Spleen (tissue), 11 donors: ENCODE measurements around the gene ZDHHC14. TPM values are rescaled to one million over a fixed set of nuclear protein-coding genes. Genes with fewer than 3 reads are reported as not detected.
"Not testable (repeated sequence)": the region's sequence is repeated elsewhere in the genome, so short reads cannot be mapped to it uniquely, and the experiment has no call there.

Experiments used
- DNase-seq: peaks from one replicate; pipeline ENCODE4 v3.0.0-alpha.2; 2020
- H3K27ac ChIP-seq, 8 donors: fragments of 200-600 bp; sonication (generic) in 7 of 8; 1 replicate in 4 of 8; 2 replicates in 4 of 8; pipeline versions ENCODE4 v1.5.0 to v1.8.0; 2016 to 2021; ENCODE audit warnings: inconsistent platforms in 4 of 8, mild to moderate bottlenecking in 4 of 8, moderate library complexity in 1 of 8
- H3K27me3 ChIP-seq, 7 donors: fragments of 200-600 bp; sonication (generic) in 6 of 7; replicated peaks in 1 of 7; 1 replicate in 4 of 7; 2 replicates in 3 of 7; pipeline versions ENCODE4 v1.5.0 to v1.8.0; 2016 to 2021; ENCODE audit warnings: inconsistent platforms in 3 of 7, mild to moderate bottlenecking in 1 of 7
- H3K36me3 ChIP-seq, 6 donors: fragments of 200-600 bp; sonication (generic) in 5 of 6; 1 replicate in 4 of 6; 2 replicates in 2 of 6; pipeline versions ENCODE4 v1.5.0 to v1.8.0; 2016 to 2021; ENCODE audit warnings: inconsistent platforms in 2 of 6
- H3K4me1 ChIP-seq, 6 donors: fragments of 200-600 bp; sonication (generic) in 5 of 6; 1 replicate in 3 of 6; 2 replicates in 3 of 6; pipeline versions ENCODE4 v1.5.0 to v1.8.0; 2016 to 2021; ENCODE audit warnings: inconsistent platforms in 3 of 6
- H3K4me3 ChIP-seq, 8 donors: fragments of 200-600 bp; sonication (generic) in 7 of 8; 1 replicate in 4 of 8; 2 replicates in 4 of 8; pipeline versions ENCODE4 v1.5.0 to v1.8.0; 2016 to 2021; ENCODE audit warnings: inconsistent platforms in 4 of 8, mild to moderate bottlenecking in 4 of 8, moderate library complexity in 2 of 8
- H3K9me3 ChIP-seq, 8 donors: fragments of 200-600 bp; sonication (generic) in 7 of 8; 1 replicate in 4 of 8; 2 replicates in 4 of 8; pipeline versions ENCODE4 v1.5.0 to v1.8.0; 2016 to 2021; ENCODE audit warnings: inconsistent platforms in 4 of 8
- POLR2A ChIP-seq, 3 donors: fragments of 450-650 bp; IDR thresholded peaks; one replicate each; pipeline ENCODE4 v1.5.1; 2017; ENCODE audit warnings: antibody characterized with exemption in 3 of 3, mild to moderate bottlenecking in 1 of 3
- POLR2AphosphoS5 ChIP-seq, 3 donors: sonication (generic); formaldehyde crosslinking; IDR thresholded peaks; one replicate each; pipeline ENCODE4 v1.5.1; 2017; ENCODE audit warnings: antibody characterized with exemption in 3 of 3
- WGBS, 5 donors: extraction: QIAGEN DNeasy Blood & Tissue Kit in 3 of 5; methylation state at CpG; one replicate each; pipeline versions ENCODE4 v1.1.5 to v1.1.7; 2013 to 2018; 5-methylcytosine and 5-hydroxymethylcytosine counted together
- intact Hi-C: fragments of 100-400 bp; cut with DNase I; formaldehyde crosslinking; loops from one replicate; pipeline ENCODE4 v1.15.0; 2023; ENCODE audit warnings: low total_unique reads
- polyA plus RNA-seq, 3 donors: library from polyadenylated mRNA; stranded (reverse); fragments of 200-250 nt; gene quantifications; one replicate each; pipeline ENCODE4 v1.2.1, GENCODE V29; 2013
- total RNA-seq, 7 donors: library from RNA; depleted of rRNA in 3 of 7; stranded (reverse); fragments of >200 nt in 3 of 7; fragmentation: NEBNext Ultra II Directional in 4 of 7; extraction: Animal tissue kit (Norgen Biotek cat#: 25700) in 4 of 7; gene quantifications; one replicate each; pipeline versions ENCODE4 v1.1.0 to v1.2.1, GENCODE V29; 2016 to 2021
- TF ChIP-seq, protein P1 (sequence below), 11 experiments: fragments of 200-600 bp in 7 of 11; fragments of 450-650 bp in 4 of 11; sonication (generic) in 4 of 11; IDR thresholded peaks in 8 of 11; conservative IDR thresholded peaks in 3 of 11; 1 replicate in 7 of 11; 2 replicates in 4 of 11; pipeline versions ENCODE4 v1.4.0 to v1.8.0; 2016 to 2021; ENCODE audit warnings: antibody characterized with exemption in 11 of 11, inconsistent platforms in 4 of 11, mild to moderate bottlenecking in 1 of 11
- donor health status: healthy with polysubstance abuse.
- donor health status: DM: no; HTN: no; CAD: no; lungs with moderate emphysema.
- donor health status: DM: no; HTN: no; CAD: no.
- donor health status: Bipolar disorder and iron deficiency.
- donor health status: healthy.
- donor health status: DM: no; HTN: no; CAD: no.
- donor health status: DM: yes; HTN: yes; CAD: no.

ZDHHC14 gene
- total and polyA plus RNA-seq, 10 donors: 7.8 to 18.2 (median 11.7) TPM

DNA sequence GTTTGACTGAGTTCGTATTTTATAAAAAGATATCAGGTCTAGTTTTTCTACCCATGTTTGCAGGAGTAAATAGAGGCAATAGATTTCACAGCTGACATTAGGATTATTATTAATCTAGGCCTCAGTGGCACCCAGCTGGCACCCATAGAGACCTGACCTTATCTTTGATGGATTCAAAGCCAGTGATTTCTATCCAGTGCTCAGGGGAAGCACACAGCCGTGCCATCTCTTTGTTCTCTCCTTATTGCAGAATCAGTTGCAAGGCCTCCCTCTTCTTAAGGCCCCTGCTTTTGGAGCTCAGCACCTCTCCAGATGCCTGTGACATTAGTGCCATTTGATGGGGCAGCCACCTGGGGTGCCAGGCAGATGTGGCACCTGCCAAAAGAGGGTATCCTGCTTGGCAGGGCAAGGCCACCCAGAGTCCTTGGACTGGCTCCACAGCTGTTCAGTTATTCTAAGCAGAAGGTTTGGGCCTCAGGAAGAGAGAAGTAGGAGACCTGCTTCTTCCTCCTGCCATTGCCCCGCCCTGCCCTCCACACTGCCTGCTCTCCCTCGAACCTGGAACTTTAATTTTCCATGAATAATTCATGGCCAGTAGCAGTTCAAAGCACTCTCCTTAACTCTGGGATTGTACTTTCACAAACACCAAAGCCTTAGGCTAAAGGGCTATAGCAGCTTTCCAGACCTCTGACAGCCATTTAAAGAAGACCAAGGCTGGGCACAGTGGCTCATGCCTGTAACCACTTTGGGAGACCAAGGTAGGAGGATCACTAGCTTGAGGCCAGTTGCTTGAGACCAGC is 206.3 kb downstream of the ZDHHC14 start:
- intact Hi-C loops: no loop called here
- Histone ChIP-seq H3K27ac (no peak overlapping the region), H3K36me3 (no peaks in the 10 kb centered on the region), H3K27me3 (no peaks in the 10 kb centered on the region), H3K9me3 (peaks cover 4 to 33% (median 22%) of the 10 kb centered on the region in 8 donors), H3K4me3 (no peak overlapping the region), H3K4me1 (peaks cover 0 to 13% (median 0%) of the 10 kb centered on the region in 6 donors)
- 78 to 90% (median 81%) methylated on average over 4 of the region's 4 CpGs for WGBS, 5 donors
- no peak for DNase-seq
- TF ChIP-seq, protein P1, sequence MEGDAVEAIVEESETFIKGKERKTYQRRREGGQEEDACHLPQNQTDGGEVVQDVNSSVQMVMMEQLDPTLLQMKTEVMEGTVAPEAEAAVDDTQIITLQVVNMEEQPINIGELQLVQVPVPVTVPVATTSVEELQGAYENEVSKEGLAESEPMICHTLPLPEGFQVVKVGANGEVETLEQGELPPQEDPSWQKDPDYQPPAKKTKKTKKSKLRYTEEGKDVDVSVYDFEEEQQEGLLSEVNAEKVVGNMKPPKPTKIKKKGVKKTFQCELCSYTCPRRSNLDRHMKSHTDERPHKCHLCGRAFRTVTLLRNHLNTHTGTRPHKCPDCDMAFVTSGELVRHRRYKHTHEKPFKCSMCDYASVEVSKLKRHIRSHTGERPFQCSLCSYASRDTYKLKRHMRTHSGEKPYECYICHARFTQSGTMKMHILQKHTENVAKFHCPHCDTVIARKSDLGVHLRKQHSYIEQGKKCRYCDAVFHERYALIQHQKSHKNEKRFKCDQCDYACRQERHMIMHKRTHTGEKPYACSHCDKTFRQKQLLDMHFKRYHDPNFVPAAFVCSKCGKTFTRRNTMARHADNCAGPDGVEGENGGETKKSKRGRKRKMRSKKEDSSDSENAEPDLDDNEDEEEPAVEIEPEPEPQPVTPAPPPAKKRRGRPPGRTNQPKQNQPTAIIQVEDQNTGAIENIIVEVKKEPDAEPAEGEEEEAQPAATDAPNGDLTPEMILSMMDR (IDR thresholded peaks at IDR 0.05 in 8 of 11, conservative IDR thresholded peaks at IDR 0.05 in 3 of 11): no peak
- TF ChIP-seq POLR2A (IDR thresholded peaks at IDR 0.05) (no peak), POLR2AphosphoS5 (IDR thresholded peaks at IDR 0.05) (no peak)

DNA sequence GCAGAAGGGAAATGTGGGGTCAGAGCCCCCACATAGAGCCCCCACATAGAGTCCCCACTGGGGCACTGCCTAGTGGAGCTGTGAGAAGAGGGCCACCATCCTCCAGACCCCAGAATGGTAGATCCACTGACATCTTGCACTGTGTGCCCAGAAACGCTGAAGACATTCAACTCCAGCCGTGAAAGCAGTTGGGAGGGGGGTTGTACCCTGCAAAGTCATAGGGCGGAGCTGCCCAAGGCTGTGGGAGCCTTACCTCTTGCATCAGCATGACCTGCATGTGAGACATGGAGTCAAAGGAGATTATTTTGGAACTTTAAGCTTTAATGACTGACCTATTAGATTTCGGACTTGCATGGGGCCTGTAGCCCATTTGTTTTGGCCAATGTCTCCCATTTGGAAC is 209.7 kb downstream of the ZDHHC14 start:
- WGBS, 5 donors: 85 to 100% (median 94%) methylated on average over 4 of the region's 4 CpGs
- not testable (repeated sequence) for H3K27me3 ChIP-seq, H3K4me1 ChIP-seq, H3K27ac ChIP-seq, H3K4me3 ChIP-seq, DNase-seq
- Histone ChIP-seq H3K9me3 (peaks cover 4 to 34% (median 22%) of the 10 kb centered on the region in 8 donors), H3K36me3 (peaks cover 0 to 20% (median 0%) of the 10 kb centered on the region in 6 donors)
- intact Hi-C loops: loop anchor here (10.0 kb wide), 1 partner anchor 276 kb away; no protein-coding TSS in a partner anchor

DNA sequence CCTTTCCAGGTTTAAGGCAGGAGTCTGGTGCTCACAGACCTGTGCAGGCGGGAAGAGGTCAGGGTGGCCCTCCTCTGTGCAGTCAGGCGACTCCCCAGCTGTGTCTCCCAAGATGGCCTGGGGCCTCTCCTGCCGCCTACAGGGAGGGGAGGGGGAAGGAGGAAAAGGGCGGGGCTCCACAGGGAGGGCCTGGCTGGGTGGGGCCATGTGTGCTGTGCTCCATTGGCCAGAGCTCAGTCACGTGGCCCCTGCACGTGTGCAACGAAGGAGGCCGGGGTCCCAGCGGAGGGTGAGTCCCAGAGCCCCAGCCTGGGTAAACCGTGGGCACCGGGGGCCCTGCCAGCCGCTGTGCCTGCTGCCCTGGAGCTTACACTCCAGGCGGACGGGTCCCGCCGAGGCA is 211.6 kb downstream of the ZDHHC14 start:
- intact Hi-C loops: loop anchor here (10.0 kb wide), 1 partner anchor 278 kb away; no protein-coding TSS in a partner anchor
- 91 to 94% (median 93%) methylated on average over 15 to 16 of the region's 16 CpGs for WGBS, 5 donors
- no peak overlapping the region for H3K27ac ChIP-seq
- peak; percentile 61 for DNase-seq
- H3K4me1 ChIP-seq: peaks cover 0 to 6% (median 5%) of the 10 kb centered on the region in 6 donors
- peaks cover 4 to 34% (median 22%) of the 10 kb centered on the region in 8 donors for H3K9me3 ChIP-seq
- H3K36me3 ChIP-seq: peaks cover 0 to 21% (median 0%) of the 10 kb centered on the region in 6 donors
- TF ChIP-seq, protein P1 (IDR thresholded peaks at IDR 0.05 in 8 of 11, conservative IDR thresholded peaks at IDR 0.05 in 3 of 11): no peak
- peak in 1 of 3 donors; percentile 13 for TF ChIP-seq POLR2AphosphoS5 (IDR thresholded peaks at IDR 0.05)
- H3K4me3 ChIP-seq: peak overlapping the region in 1 of 8 donors; percentile 13
- H3K27me3 ChIP-seq: no peaks in the 10 kb centered on the region

DNA sequence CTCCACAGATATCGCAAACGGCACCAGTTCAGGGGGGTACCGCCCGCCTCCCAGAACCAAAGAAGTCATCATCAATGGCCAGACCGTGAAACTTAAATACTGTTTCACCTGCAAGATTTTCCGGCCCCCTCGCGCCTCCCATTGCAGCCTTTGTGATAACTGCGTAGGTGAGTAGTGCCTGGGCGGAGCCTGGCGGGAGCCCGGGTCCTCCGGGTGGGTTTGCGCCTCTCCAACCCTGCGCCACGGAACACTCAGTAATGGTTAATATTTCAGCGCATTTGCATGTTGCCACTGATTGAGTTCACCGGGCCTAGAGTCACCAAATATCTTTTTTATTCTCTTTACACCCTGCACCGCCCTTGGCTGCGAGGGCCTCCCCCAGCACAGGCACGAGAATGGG is 212.0 kb downstream of the ZDHHC14 start:
- TF ChIP-seq, protein P1 (IDR thresholded peaks at IDR 0.05 in 8 of 11, conservative IDR thresholded peaks at IDR 0.05 in 3 of 11): no peak
- TF ChIP-seq POLR2A (IDR thresholded peaks at IDR 0.05): no peak
- no peak for TF ChIP-seq POLR2AphosphoS5 (IDR thresholded peaks at IDR 0.05)
- Histone ChIP-seq H3K9me3 (peaks cover 4 to 34% (median 22%) of the 10 kb centered on the region in 8 donors), H3K4me3 (peak overlapping the region in 1 of 8 donors; percentile 13), H3K36me3 (peaks cover 0 to 21% (median 0%) of the 10 kb centered on the region in 6 donors), H3K27me3 (no peaks in the 10 kb centered on the region), H3K4me1 (peaks cover 0 to 10% (median 9%) of the 10 kb centered on the region in 6 donors), H3K27ac (no peak overlapping the region)
- intact Hi-C loops: loop anchor here (10.0 kb wide), 1 partner anchor 278 kb away; no protein-coding TSS in a partner anchor
- 90 to 97% (median 95%) methylated on average over 21 of the region's 21 CpGs for WGBS, 5 donors
- DNase-seq: no peak
